HG03520 (cell line): ENCODE data around the gene P2RY14.

ENCODE experiments used
- ATAC-seq: cut with Tn5 transposase; IDR thresholded peaks from one replicate; pipeline ENCODE4 v1.9.1; 2021; ENCODE audit warnings: mild to moderate bottlenecking, moderate library complexity; ENCODE audit not compliant: unreplicated experiment

The P2RY14 gene

GRCh38 chr3:151278230-151278629 is at the start of gene P2RY14:
TSS of gene P2RY14 (minus strand) at chr3:151278542. CDS start at chr3:151214316, 64,226 bp downstream.
- ATAC-seq, result no peak

GRCh38 chr3:151327571-151328198 is 49.3 kb upstream of the P2RY14 start:
- ATAC-seq, result no peak

- no peak for ATAC-seq
Observed at GRCh38 chr3:151322511-151322910, 44.2 kb upstream of the P2RY14 start.

- ATAC-seq, result no peak
Observed at GRCh38 chr3:151321526-151321925, 43.2 kb upstream of the P2RY14 start.

GRCh38 chr3:151320131-151320530 is 41.8 kb upstream of the P2RY14 start:
- ATAC-seq, result no peak

- no peak for ATAC-seq
Observed at GRCh38 chr3:151319628-151320027, 41.3 kb upstream of the P2RY14 start.

GRCh38 chr3:151318991-151319390 is 40.6 kb upstream of the P2RY14 start:
- ATAC-seq, result no peak

- ATAC-seq, result no peak
Observed at GRCh38 chr3:151318313-151318712, 40.0 kb upstream of the P2RY14 start.

GRCh38 chr3:151316267-151316991 is 38.1 kb upstream of the P2RY14 start, which contains the start of gene GPR87:
TSS of gene GPR87 (minus strand) at chr3:151316820. CDS start at chr3:151300100, 16,720 bp downstream.
- no peak for ATAC-seq

- no peak for ATAC-seq
Observed at GRCh38 chr3:151315846-151316245, 37.5 kb upstream of the P2RY14 start.

GRCh38 chr3:151315136-151315535 is 36.8 kb upstream of the P2RY14 start:
- ATAC-seq, result no peak

GRCh38 chr3:151314593-151314992 is 36.3 kb upstream of the P2RY14 start:
- no peak for ATAC-seq

- ATAC-seq, result no peak
Observed at GRCh38 chr3:151314137-151314536, 35.8 kb upstream of the P2RY14 start.

GRCh38 chr3:151312972-151313371 is 34.6 kb upstream of the P2RY14 start:
- ATAC-seq, result no peak

- ATAC-seq, result no peak
Observed at GRCh38 chr3:151309566-151309965, 31.2 kb upstream of the P2RY14 start.

- no peak for ATAC-seq
Observed at GRCh38 chr3:151307583-151308488, 29.5 kb upstream of the P2RY14 start.

GRCh38 chr3:151307131-151307530 is 28.8 kb upstream of the P2RY14 start:
- ATAC-seq, result no peak

- no peak for ATAC-seq
Observed at GRCh38 chr3:151306168-151306810, 27.9 kb upstream of the P2RY14 start.

GRCh38 chr3:151305775-151306151 is 27.4 kb upstream of the P2RY14 start:
- no peak for ATAC-seq

GRCh38 chr3:151305060-151305774 is 26.9 kb upstream of the P2RY14 start:
- no peak for ATAC-seq
